GM19397 (cell line): ENCODE results near the gene FBXW7.
A peak's percentile ranks its signal among the peaks of the same experiment; 100 is the strongest.

ENCODE experiments used
- ATAC-seq: cut with Tn5 transposase; IDR thresholded peaks from one replicate; pipeline ENCODE4 v1.9.1; 2021; ENCODE audit warnings: mild to moderate bottlenecking, moderate library complexity; ENCODE audit not compliant: unreplicated experiment

FBXW7 gene

GRCh38 chr4:152344001-152344400 lies 191.9 kb downstream of the FBXW7 start:
- no peak for ATAC-seq

GRCh38 chr4:152342293-152342692 lies 193.6 kb downstream of the FBXW7 start:
- no peak for ATAC-seq

GRCh38 chr4:152340818-152341217 lies 195.1 kb downstream of the FBXW7 start:
- ATAC-seq = no peak

GRCh38 chr4:152339576-152339975 lies 196.3 kb downstream of the FBXW7 start:
- ATAC-seq = no peak

GRCh38 chr4:152334931-152335330 lies 201.0 kb downstream of the FBXW7 start:
- ATAC-seq = no peak

- no peak for ATAC-seq
These were observed 204.8 kb downstream of the FBXW7 start for GRCh38 chr4:152331042-152331441.

GRCh38 chr4:152328582-152328981 lies 207.3 kb downstream of the FBXW7 start:
- no peak for ATAC-seq

GRCh38 chr4:152327606-152328453 lies 208.1 kb downstream of the FBXW7 start:
- ATAC-seq = no peak

GRCh38 chr4:152325831-152326230 lies 210.1 kb downstream of the FBXW7 start:
- no peak for ATAC-seq

- no peak for ATAC-seq
These were observed 212.7 kb downstream of the FBXW7 start for GRCh38 chr4:152323221-152323620.

GRCh38 chr4:152322656-152323055 lies 213.2 kb downstream of the FBXW7 start:
- no peak for ATAC-seq

GRCh38 chr4:152321923-152322322 lies 214.0 kb downstream of the FBXW7 start:
- no peak for ATAC-seq

- ATAC-seq = no peak
These were observed 214.5 kb downstream of the FBXW7 start for GRCh38 chr4:152321398-152321797.

- no peak for ATAC-seq
These were observed 218.9 kb downstream of the FBXW7 start for GRCh38 chr4:152316969-152317368.

GRCh38 chr4:152310257-152310656 lies 225.6 kb downstream of the FBXW7 start:
- ATAC-seq = no peak

- ATAC-seq = no peak
These were observed 226.5 kb downstream of the FBXW7 start for GRCh38 chr4:152309418-152309817.

GRCh38 chr4:152308951-152309350 lies 226.9 kb downstream of the FBXW7 start:
- no peak for ATAC-seq

- ATAC-seq = no peak
These were observed 228.2 kb downstream of the FBXW7 start for GRCh38 chr4:152307669-152308068.

GRCh38 chr4:152306541-152306940 lies 229.4 kb downstream of the FBXW7 start:
- ATAC-seq = no peak

- peak; percentile 87 for ATAC-seq
These were observed 231.7 kb downstream of the FBXW7 start for GRCh38 chr4:152304220-152304619.

GRCh38 chr4:152301381-152301780 lies 234.5 kb downstream of the FBXW7 start:
- ATAC-seq = no peak

- ATAC-seq = no peak
These were observed 236.3 kb downstream of the FBXW7 start for GRCh38 chr4:152299553-152299952.

- no peak for ATAC-seq
These were observed 239.5 kb downstream of the FBXW7 start for GRCh38 chr4:152296386-152296785.
